Activated T-helper 9 cell treated with anti-CD3 and anti-CD28 coated beads, Interleukin-2, amount 50 U/mL, for 16 hours (primary cell): ENCODE measurements around the gene GAS6.
A peak's percentile ranks its signal among the peaks of the same experiment; 100 is the strongest.

Experiments used
- DNase-seq: peaks from one replicate; pipeline ENCODE4 v3.0.0-alpha.2; 2020; ENCODE audit warnings: low read depth

The GAS6 gene

DNA sequence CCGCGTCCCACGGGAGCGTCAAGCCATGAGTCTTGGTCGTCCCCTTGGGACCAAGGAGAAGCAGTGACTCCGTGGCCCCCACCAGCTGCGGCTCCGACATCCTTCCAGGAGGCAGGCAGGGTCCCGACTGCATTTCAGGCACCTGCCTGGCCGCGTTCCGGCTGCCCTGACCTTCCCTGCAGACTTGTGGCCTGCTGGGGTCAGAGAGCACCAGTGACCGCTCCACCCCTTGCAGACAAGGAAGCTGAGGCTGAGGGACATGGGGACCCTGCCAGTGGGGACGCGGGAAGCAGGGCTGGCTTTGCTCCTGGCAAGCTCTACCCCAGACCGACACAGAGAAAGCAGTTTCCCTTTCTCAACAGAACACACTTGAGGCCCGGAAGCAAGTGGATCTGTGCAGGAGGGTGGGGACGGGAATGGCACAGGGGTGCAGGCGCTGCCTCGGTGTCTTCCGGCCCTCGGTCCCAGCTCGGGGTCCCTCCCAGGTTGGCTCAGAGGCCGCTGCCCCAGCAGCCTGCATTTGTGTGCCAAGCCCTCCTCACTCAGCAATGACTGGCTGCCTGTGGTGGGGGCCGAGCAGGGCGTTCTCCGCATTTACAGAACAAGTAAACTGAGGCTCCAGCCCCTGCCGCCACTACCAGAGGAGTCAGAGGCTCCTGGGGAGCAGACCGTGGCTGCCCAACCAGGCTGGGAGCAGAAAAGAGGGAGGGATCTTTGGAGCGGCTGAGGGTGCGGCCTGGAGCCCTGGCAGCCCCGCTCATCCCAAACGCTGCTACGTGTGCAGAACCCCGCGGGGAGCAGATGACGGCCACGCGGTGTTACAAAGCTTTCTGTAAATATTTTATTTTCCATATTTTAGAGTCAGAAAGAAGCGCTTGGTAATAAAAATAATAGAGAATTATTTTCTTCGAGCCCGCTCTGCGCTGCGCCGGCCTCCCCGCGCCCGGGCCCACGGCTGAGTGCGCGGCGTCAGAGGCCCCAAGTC lies 43.9 kb downstream of the GAS6 start:
- no peak for DNase-seq

DNA sequence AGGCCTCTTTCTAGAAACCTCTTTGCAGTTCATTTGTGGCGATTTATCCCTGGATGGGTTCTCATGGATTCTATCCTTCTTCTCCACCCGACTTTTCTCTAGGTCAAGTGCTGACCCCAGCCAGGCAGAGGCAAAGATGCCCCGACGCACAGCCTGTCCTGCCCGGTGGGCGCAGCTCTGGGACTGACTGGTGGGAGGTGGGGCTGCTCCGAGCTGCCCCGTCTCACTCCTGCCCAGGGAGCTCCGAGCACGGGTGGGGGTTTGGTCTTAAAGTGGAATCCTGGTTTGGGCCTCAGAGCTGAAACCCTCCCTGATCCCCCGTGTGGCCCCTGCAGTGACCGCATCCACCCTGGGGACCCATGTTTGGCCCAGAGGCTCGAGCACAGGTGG lies 44.5 kb downstream of the GAS6 start:
- DNase-seq = no peak

DNA sequence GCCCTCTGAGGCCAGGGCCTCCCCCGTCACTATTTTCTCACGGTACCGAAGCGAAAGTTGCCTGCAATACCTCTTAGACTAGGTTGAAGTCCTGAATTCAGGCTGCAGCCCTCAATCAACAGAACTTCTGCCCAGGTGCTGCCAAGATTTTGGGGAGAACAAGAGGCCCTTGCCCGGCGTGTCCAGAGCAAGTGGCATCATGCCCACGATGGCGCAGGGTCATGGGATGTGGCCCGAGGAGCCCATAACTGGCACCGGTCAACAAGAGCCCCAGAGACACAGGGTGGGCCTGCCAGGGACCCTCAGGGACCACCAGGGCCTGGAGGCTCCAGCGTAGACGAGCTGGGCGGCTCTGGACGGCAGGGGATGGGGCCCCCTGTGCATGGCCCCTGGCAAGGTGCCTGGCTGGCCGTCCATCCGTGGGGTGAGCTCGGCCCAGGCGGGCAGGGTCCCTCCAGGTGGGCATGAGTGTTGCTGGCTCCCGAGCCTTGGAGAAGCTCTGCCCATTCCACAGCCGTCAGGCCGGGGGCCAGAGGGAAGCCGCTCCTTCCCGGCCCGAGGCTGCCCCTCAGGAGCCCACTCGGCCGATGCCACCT lies 45.1 kb downstream of the GAS6 start:
- DNase-seq = no peak

DNA sequence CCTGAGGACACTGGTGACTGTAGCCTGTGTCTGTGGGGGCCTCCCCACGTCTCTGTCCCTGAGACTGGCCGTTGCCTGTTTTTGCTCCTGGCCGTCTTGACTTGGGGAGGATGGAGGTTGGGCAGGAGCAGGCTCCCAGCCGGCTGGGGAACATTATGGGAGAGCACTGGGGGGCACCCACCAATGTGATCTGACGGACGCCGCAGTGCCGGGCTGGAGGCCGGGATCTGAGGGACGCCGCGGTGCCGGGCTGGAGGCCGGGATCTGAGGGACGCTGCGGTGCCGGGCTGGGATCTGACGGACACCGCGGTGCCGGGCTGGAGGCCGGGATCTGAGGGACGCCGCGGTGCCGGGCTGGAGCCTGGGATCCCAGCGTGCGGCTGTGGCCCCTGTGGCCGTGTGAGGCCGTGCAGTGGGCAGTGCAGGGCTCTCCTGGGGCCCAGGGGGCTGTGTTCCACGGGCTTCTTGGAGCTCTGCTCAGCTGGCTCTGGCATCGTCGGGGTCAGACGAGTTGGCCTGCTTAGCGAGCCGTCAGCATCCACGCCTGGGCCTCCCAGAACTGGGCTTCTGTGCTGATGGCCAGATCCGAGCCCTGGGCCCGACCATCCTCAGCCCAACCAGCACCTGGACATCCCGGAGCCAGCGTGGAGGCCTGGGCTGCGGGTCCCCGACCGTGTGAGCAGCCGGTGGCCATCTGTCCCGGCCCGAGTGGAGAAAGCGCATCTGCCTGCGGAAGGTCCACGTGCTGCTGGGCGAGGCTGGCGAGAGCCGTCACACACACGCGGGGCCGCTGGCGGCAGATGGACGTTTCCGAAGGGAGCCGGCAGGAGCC lies 45.8 kb downstream of the GAS6 start:
- DNase-seq = no peak

DNA sequence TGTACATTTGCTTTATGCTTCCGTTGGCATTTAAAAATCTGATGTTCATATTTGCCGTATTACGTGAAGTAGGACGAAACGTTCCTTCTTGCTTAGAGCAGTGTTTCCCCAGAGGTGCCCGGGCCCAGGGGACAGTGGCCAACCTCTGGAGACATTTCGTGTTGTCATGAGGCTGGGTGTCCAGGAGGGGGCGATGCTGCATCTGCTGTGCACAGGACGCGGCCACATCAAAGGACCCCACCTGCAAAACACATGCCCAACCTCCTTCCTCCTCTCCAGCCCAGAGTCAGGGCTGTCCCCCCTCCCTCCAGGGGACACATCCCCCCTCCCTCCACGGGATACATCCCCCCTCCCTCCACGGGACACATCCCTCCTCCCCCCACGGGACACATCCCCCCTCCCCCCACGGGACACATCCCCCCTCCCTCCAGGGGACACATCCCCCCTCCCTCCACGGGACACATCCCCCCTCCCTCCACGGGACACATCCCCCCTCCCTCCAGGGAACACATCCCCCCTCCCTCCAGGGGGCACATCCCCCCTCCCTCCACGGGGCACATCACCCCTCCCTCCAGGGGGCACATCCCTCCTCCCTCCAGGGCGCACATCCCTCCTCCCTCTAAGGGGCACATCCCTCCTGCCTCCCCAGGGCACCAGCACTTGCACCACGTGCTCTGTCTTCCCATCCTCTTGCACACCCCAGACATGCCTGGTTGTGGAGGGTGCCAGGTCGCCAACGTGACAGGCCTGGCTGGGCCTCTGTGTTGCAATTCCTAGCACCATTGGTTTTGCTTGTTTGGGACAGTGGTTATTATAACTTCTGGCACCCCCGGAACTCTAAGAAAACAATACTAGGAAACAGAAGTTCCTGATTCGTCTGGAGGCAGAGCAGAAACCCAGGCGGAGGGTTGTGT lies 46.7 kb downstream of the GAS6 start:
- peak; percentile 76 for DNase-seq

DNA sequence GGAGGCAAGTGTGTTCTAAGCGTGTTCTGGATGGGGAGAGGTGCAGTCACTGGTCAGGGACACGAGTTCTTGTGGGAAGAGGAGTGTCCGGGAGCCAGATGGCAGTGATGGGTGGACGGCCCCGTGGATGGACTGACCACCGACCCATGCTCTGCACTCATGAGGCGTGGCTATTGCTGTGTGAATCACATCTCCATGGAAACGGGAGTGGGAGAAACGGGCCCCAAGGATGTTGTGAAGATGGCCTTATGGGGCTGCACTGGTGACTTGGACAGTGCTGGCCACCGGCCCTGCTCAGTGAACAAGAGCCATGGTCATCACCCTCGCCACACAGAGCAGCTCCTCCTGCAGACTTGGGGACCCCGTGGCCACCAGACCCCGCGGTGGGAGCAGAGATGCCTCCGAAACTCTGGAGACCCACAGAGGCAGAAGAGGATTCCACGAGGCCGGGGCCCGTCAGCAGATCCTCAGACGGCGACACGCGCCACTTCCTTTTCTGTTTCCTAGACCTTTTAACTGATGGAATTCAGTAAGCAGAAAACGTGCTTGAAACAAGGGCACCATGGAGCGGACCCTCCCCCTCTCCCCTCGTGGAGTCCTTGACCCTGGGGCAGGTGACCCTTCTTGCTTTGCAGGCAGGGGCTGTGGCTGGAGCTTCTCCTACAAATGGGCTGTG lies 47.5 kb downstream of the GAS6 start:
- DNase-seq = no peak

DNA sequence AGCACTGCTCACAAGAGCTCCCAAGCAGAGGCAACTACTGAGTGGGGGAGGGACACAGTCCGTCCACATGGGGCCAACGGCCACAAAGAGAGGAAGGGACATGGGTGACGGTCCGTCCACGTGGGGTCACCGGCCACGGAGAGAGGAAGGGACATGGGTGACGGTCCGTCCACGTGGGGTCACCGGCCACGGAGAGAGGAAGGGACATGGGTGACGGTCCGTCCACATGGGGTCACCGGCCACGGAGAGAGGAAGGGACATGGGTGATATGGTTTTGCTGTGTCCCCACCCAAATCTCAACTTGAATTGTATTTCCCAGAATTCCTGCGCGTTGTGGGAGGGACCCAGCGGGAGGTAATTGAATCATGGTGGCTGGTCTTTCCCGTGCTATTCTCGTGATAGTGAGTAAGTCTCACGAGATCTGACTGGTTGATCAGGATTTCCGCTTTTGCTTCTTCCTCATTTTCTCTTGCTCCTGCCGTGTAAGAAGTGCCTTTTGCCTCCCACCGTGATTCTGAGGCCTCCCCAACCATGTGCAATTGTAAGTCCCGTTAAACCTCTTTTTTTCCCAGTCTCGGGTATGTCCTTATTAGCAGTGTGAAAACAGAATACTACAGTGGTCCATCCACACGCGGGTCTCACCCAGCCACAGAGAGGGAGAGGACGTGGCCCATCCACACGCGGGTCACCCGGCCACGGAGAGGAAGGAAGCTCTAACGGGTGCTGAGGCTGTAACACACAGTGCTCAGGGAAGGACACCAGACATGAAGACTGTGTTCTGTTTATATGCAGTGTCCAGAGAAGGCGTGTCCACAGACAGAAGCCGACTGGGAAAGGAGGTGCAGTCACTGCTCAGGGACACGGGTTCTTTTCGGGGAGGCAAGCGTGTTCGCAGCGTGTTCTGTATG lies 48.5 kb downstream of the GAS6 start:
- DNase-seq = no peak

DNA sequence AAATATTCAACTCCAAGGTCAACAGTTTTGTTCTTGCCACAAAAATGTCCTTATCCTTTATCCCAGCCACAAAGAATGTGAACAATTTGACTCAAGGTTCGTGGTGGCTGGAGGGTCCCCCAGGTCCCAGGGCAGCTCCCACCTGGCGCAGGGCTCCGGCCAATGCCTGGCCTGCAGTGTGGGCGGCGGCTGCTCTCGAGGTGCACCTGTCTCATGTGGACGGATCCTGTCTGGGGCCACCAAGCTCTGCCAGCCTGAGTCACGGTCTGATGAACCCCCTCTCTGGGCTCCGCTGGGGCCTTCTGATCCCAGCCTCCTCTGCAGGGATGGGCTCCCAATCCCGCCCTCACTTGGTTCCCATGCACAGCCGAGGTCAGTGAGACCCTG lies 49.4 kb downstream of the GAS6 start:
- DNase-seq = no peak

DNA sequence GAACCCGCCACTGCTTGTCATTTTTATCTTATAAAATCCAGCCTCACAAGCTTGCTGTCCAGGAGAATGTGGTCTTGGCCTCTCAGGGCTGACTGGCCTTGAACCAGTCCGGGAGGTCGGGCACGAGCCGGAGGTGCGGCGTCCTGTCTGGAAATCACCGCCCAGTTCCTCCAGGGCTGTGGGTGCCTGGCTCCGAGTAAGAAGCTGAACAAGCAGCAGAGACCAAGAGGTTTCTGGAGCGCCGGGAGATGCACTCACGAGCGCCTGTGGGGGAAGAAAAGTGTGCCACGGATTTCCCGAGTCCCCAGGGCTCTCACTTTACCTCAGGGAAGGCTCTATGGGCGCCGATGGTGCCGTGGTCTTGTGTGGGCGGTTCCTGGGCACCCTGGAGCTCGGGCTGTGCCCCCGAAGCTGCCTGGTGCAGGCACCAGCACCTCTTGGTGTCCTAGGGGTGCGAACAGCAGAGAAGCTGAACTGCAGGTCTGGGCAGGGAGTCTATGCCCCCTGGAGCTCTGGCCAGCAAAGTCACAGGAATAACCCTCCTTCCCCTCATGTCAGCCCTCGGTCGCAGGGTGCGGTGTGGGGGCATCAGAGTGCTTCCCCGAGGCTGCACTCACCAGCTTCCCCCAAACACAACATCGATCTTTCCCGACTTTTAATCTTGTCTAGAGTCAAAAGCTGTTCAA lies 50.0 kb downstream of the GAS6 start:
- DNase-seq = no peak

DNA sequence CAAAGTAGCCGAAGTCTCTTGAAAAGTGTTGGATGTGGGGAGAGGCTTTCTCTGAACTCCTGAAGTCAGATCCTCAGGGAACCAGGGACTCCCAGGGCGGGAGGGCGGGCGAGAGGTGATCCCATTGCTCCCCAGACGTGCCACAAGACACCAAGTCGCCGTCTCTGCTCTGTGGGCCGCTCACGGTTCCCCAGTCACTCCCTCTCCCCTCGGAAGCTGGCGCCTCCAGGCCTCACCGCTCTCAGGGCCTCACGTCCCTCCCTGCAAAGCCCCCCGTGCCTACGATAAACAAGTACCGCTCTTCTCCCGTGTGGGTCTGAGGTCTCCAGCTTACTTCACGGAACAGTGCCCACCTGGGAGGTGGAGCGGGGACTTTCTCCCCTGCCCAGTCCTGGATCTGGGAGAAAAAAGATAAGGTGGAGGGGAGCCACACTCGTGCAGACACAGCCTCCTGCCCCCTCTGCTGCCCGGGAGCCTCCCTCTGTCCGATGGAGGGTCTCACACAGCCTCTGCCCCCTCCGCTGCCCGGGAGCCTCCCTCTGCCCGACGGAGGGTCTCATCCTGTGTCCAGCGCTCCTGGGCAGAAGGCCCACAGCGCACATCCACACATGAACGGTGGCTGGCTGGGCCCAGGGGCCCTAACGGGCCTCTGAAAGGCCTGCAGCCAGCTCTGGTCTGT lies 50.7 kb downstream of the GAS6 start:
- DNase-seq = no peak

DNA sequence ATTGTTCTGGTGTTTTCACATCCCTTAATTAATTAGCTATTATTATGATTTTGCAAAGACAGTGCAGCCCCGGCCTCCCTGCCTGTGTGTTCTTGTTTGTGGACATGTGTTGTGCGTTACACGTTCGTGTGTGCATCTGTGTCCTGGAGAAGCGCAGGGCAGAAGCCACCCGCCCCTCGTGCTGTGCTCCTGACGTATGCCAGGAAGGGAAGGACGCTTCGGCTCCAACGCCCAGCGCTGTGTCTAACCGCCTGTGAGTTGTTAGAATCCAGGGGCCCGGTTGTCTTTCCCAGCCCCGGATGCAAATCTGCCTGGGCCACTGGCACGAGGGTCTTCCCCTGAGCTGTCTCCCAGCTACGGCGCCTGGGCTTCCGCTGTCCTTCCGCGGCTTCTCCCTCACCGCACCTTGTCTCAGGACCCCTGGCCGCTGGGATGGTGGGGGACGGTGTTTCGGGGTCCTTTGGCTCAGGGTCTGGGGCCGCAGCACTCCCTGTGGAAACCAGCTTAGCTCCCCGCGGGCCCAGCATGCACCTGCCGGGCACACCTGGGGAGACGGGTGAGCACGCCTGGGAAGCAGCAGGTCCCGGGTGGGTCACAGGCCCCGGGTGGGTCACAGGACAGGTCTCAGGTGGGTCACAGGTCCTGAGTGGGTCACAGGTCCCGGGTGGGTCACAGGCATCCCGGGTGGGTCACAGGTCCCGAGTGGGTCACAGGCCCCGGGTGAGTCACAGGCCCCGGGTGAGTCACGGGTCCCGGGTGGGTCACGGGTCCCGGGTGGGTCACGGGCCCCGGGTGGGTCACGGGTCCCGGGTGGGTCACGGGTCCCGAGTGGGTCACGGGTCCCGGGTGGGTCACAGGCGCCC lies 51.5 kb downstream of the GAS6 start:
- no peak for DNase-seq

DNA sequence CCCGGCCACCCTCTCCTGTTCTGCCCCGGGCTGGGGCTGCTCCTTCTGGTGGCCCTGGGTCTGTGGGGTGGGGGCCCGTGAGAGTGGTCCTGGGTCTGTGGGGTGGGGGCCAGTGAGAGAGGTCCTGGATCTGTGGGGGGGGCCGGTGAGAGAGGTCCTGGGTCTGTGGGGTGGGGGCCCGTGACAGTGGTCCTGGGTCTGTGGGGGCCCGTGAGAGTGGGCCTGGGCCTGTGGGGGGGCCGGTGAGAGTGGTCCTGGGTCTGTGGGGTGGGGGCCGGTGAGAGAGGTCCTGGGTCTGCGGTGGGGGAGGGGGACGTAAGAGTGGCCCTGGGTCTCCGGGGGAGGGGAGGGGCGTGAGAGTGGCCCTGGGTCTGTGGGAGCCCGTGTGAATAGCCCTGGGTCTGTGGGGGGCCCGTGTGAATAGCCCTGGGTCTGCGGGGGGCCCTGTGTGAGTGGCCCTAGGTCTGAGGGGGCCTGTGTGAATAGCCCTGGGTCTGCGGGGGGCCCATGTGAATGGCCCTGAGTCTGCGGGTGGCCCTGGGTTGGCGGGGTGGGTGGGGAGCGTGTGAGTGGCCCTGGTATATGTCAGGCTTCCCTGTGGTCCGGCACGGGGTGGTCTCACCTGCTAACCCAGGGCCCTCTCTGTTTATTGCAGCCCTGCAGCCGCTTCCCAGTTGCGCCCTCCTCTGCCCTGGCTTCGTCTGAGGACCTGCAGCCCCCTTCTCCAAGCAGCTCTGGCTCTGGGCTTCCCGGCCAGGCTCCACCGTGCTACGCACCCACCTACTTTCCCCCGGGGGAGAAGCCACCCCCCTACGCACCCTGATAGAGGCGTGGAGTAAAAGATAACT lies 52.6 kb downstream of the GAS6 start:
- DNase-seq = no peak

DNA sequence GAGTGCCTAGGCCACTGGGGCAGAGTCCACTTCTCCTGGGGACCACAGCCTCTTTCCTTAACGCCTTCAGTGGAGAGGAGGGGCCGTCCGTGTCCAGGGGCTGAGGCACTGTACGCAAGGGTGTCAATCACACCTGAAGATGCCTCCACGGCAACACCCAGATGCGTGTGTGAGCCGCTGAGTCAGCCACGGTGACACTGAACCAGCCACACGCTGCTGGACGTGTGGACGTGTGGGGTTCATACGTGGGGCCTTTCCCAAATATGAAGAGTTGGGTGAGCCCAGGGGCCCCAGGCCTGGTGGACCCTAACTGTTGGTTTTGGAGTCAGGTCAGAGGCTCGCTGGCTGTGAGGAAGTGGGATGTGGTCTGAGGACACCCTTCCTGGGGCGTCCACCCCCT lies 53.2 kb downstream of the GAS6 start:
- no peak for DNase-seq

DNA sequence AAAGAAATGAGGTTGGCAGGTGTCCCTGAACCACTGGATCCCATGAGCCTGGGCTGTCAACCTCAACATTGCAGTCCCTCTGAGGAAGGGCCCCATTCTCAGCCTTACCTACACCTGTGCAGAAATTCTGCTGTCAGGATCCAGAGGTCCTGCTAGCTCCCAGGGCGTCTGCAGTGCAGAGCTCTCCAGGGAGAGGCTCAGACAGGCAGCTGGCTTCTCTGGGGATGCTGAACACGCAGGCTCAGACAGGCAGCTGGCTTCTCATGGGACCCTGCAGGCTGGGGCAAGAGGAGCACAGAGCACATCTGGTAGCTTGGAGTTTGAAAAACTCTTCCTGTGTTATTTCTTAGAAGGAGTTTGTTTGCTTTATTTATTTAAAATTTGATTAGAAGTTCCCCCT lies 53.9 kb downstream of the GAS6 start:
- no peak for DNase-seq

DNA sequence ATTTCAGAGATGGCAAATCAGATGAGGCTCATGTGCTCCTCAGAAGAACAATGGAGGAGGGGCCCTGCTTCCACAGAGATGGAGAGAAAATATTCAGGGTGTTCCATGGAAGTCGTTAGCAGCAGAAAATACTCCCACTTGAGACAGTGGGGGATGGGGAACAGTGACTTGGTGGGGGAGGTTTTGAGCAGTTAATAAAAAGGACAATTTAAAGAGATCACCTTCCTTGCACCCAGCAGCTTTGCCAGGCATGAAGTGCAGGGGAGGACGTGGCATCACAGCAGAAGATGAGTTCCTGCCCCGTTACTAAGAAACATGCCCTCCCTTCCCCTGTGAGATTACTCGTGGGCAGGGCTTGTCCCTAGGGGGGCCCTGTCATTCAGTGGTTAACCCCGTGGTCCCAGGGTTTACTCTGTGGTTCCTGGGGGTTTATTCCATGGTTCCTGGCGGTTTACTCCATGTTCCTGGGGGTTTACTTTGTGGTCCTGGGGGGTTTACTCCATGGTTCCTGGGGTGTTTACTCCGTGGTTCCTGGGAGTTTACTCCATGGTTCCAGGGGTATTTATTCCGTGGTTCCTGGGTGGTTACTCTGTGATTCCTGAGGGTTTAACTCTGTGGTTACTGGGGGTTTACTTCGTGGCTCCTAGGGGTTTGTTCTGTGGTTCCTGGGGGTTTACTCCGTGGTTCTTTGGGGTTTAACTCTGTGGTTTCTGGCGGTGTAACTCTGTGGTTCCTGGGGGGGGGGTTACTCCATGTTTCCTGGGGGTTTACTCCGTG lies 55.6 kb downstream of the GAS6 start:
- DNase-seq = no peak

DNA sequence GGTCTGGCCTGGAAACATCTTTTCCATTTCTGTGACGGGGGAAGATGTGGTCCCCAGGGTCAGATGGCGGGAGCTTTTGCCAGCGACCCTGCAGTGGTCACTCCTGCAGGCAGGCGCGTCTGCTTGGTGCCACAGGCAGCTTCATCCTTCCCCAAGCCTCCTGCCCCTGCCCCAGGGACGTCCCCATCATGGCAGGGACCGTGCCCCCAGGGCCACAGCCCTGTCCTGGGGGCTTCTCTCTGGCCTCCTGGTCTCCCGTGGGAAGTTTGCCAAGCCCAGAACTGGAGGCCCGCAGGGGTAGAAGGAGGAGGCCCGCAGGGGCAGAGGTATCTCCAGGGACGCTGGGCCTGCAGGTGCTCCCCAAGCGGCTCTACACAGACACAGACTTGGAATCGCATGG lies 57.4 kb downstream of the GAS6 start:
- DNase-seq = no peak
